ENCODE measurements around the gene BRIP1.

BRIP1 gene

GRCh38 chr17:61660746-61661485 is 202.4 kb downstream of the BRIP1 start:
- TF ChIP-seq TEAD4 (IDR thresholded peaks at IDR 0.05) (no peak), NFIC (IDR thresholded peaks at IDR 0.05) (no peak), REST (IDR thresholded peaks at IDR 0.05; ENCODE audit: low read depth) (no peak), EGR1 (IDR thresholded peaks at IDR 0.05) (no peak), YY1 (IDR thresholded peaks at IDR 0.05; ENCODE audit: low read depth) (no peak), CEBPB (IDR thresholded peaks at IDR 0.05) (no peak), TCF12 (IDR thresholded peaks at IDR 0.05; ENCODE audit: low read depth) (no peak), MAX (IDR thresholded peaks at IDR 0.05) (no peak), TAF1 (IDR thresholded peaks at IDR 0.05; ENCODE audit: low read depth) (no peak), ZBTB7A (IDR thresholded peaks at IDR 0.05; ENCODE audit: low read depth) (no peak), CREB1 (IDR thresholded peaks at IDR 0.05; ENCODE audit: low read depth) (no peak), EP300 (IDR thresholded peaks at IDR 0.05; ENCODE audit: borderline replicate concordance) (no peak), USF1 (IDR thresholded peaks at IDR 0.05) (no peak), FOXM1 (IDR thresholded peaks at IDR 0.05; ENCODE audit: borderline replicate concordance, low read depth) (no peak), RAD21 (IDR thresholded peaks at IDR 0.05; ENCODE audit: low read depth) (no peak)

GRCh38 chr17:61659437-61659836 is 203.9 kb downstream of the BRIP1 start:
- TF ChIP-seq EP300 (IDR thresholded peaks at IDR 0.05; ENCODE audit: borderline replicate concordance) (no peak), TCF12 (IDR thresholded peaks at IDR 0.05; ENCODE audit: low read depth) (no peak), CREB1 (IDR thresholded peaks at IDR 0.05; ENCODE audit: low read depth) (no peak), NFIC (IDR thresholded peaks at IDR 0.05) (no peak), TEAD4 (IDR thresholded peaks at IDR 0.05) (no peak), TAF1 (IDR thresholded peaks at IDR 0.05; ENCODE audit: low read depth) (no peak)

GRCh38 chr17:61658183-61658582 is 205.1 kb downstream of the BRIP1 start:
- no peak for TF ChIP-seq CEBPB (IDR thresholded peaks at IDR 0.05)
- TF ChIP-seq TCF12 (IDR thresholded peaks at IDR 0.05; ENCODE audit: low read depth): no peak
- TF ChIP-seq FOXM1 (IDR thresholded peaks at IDR 0.05; ENCODE audit: borderline replicate concordance, low read depth): no peak
- no peak for TF ChIP-seq TAF1 (IDR thresholded peaks at IDR 0.05; ENCODE audit: low read depth)
- TF ChIP-seq TEAD4 (IDR thresholded peaks at IDR 0.05): no peak
- TF ChIP-seq USF1 (IDR thresholded peaks at IDR 0.05): no peak
- TF ChIP-seq EP300 (IDR thresholded peaks at IDR 0.05; ENCODE audit: borderline replicate concordance): no peak
- no peak for TF ChIP-seq MAX (IDR thresholded peaks at IDR 0.05)
- no peak for TF ChIP-seq ZBTB7A (IDR thresholded peaks at IDR 0.05; ENCODE audit: low read depth)
- no peak for TF ChIP-seq RAD21 (IDR thresholded peaks at IDR 0.05; ENCODE audit: low read depth)

- TF ChIP-seq REST (IDR thresholded peaks at IDR 0.05; ENCODE audit: low read depth): no peak
- TF ChIP-seq EGR1 (IDR thresholded peaks at IDR 0.05): no peak
- no peak for TF ChIP-seq ZBTB7A (IDR thresholded peaks at IDR 0.05; ENCODE audit: low read depth)
- no peak for TF ChIP-seq FOXM1 (IDR thresholded peaks at IDR 0.05; ENCODE audit: borderline replicate concordance, low read depth)
- TF ChIP-seq NFIC (IDR thresholded peaks at IDR 0.05): no peak
- no peak for TF ChIP-seq MAX (IDR thresholded peaks at IDR 0.05)
- TF ChIP-seq TAF1 (IDR thresholded peaks at IDR 0.05; ENCODE audit: low read depth): no peak
- TF ChIP-seq CEBPB (IDR thresholded peaks at IDR 0.05): no peak
- TF ChIP-seq EP300 (IDR thresholded peaks at IDR 0.05; ENCODE audit: borderline replicate concordance): no peak
- TF ChIP-seq YY1 (IDR thresholded peaks at IDR 0.05; ENCODE audit: low read depth): no peak
- TF ChIP-seq CREB1 (IDR thresholded peaks at IDR 0.05; ENCODE audit: low read depth): no peak
- no peak for TF ChIP-seq USF1 (IDR thresholded peaks at IDR 0.05)
- no peak for TF ChIP-seq TEAD4 (IDR thresholded peaks at IDR 0.05)
- TF ChIP-seq TCF12 (IDR thresholded peaks at IDR 0.05; ENCODE audit: low read depth): no peak
- no peak for TF ChIP-seq RAD21 (IDR thresholded peaks at IDR 0.05; ENCODE audit: low read depth)
Measured at GRCh38 chr17:61657338-61657737, 206.0 kb downstream of the BRIP1 start.

- TF ChIP-seq YY1 (IDR thresholded peaks at IDR 0.05; ENCODE audit: low read depth) (no peak), RAD21 (IDR thresholded peaks at IDR 0.05; ENCODE audit: low read depth) (no peak), NFIC (IDR thresholded peaks at IDR 0.05) (no peak), ZBTB7A (IDR thresholded peaks at IDR 0.05; ENCODE audit: low read depth) (no peak), CEBPB (IDR thresholded peaks at IDR 0.05) (no peak), TAF1 (IDR thresholded peaks at IDR 0.05; ENCODE audit: low read depth) (no peak), MAX (IDR thresholded peaks at IDR 0.05) (no peak), REST (IDR thresholded peaks at IDR 0.05; ENCODE audit: low read depth) (no peak), EGR1 (IDR thresholded peaks at IDR 0.05) (no peak), USF1 (IDR thresholded peaks at IDR 0.05) (no peak), CREB1 (IDR thresholded peaks at IDR 0.05; ENCODE audit: low read depth) (no peak), TEAD4 (IDR thresholded peaks at IDR 0.05) (no peak), FOXM1 (IDR thresholded peaks at IDR 0.05; ENCODE audit: borderline replicate concordance, low read depth) (no peak), TCF12 (IDR thresholded peaks at IDR 0.05; ENCODE audit: low read depth) (no peak), EP300 (IDR thresholded peaks at IDR 0.05; ENCODE audit: borderline replicate concordance) (no peak)
Measured at GRCh38 chr17:61656721-61657217, 206.6 kb downstream of the BRIP1 start.
